HCT116 (cell line): ENCODE data around the gene TTYH2. TPM values are rescaled to one million over a fixed set of nuclear protein-coding genes. Genes with fewer than 3 reads are reported as not detected.

Source experiments
- ATAC-seq: fragments of 200-7000 bp; cut with Tn5 transposase; 2 replicates; pipeline ENCODE4 v1.9.1; 2020; ENCODE audit warnings: mild to moderate bottlenecking, moderate library complexity
- BruUV-seq: library from RNA; stranded (reverse); fragments of 400-500 nt; replicated peaks from 2 replicates; lab custom pipeline; 2021; lab: Mats Ljungman, UMichigan
- CTCF ChIA-PET: fragments of 300-600 bp; sonication (Branson Sonifier 250); formaldehyde crosslinking; loops from one replicate; lab custom pipeline; 2021; ENCODE audit warnings: antibody characterized with exemption; lab: Charles Lee
- POLR2A ChIA-PET: fragments of 300-600, 350-600 bp; sonication (Branson Sonifier 250); formaldehyde crosslinking; loops from one replicate; lab custom pipeline; 2021; ENCODE audit warnings: antibody characterized with exemption; lab: Charles Lee
- RAD21 ChIA-PET, 2 experiments: fragments of 300-600 bp; sonication (Branson Sonifier 250); formaldehyde crosslinking; loops; one replicate each; lab custom pipeline; 2023; ENCODE audit warnings: low total read pairs in 2 of 2; ENCODE audit not compliant: uncharacterized antibody in 2 of 2, unreplicated experiment in 2 of 2, low non-redundant PET in 1 of 2; lab: Charles Lee
- DNase-seq: peaks from one replicate; pipeline ENCODE4 v3.0.0-alpha.2; 2010; ENCODE audit warnings: low read depth, low spot score
- H2AFZ ChIP-seq: fragments of 200-600 bp; shearing (Covaris generic), sonication (generic); 2 replicates; pipeline ENCODE4 v1.6.1; 2017; ENCODE audit warnings: low read depth, mixed run types, mixed read lengths, antibody characterized with exemption, low read length; ENCODE audit not compliant: poor library complexity, severe bottlenecking
- H3K27ac ChIP-seq: 2 replicates; pipeline ENCODE4 v1.5.1; 2012; ENCODE audit warnings: low read depth, low read length
- H3K27me3 ChIP-seq: fragments of 200-600 bp; sonication (generic); 2 replicates; pipeline ENCODE4 v1.6.1; 2016; ENCODE audit warnings: mixed run types, low read length, mixed read lengths; ENCODE audit not compliant: insufficient read depth
- H3K36me3 ChIP-seq, 2 experiments: fragments of 200-500 bp in 1 of 2; fragments of 200-600 bp in 1 of 2; sonication (Bioruptor generic) in 1 of 2; sonication (generic) in 1 of 2; 2 replicates each; pipeline versions ENCODE4 v1.5.1 to v1.6.1; 2014 to 2016; ENCODE audit warnings: low read length in 2 of 2, inconsistent platforms in 1 of 2, mixed read lengths in 1 of 2, mixed run types in 1 of 2; ENCODE audit not compliant: insufficient read depth in 2 of 2, control insufficient read depth in 1 of 2
- H3K4me1 ChIP-seq, 2 experiments: fragments of 200-600 bp in 1 of 2; sonication (generic) in 1 of 2; 2 replicates each; pipeline versions ENCODE4 v1.5.1 to v1.6.1; 2012 to 2017; ENCODE audit warnings: low read length in 2 of 2, inconsistent platforms in 1 of 2, mild to moderate bottlenecking in 1 of 2, mixed read lengths in 1 of 2, mixed run types in 1 of 2, moderate library complexity in 1 of 2; ENCODE audit not compliant: insufficient read depth in 2 of 2, control insufficient read depth in 1 of 2
- H3K4me2 ChIP-seq: fragments of 200-600 bp; sonication (generic); 2 replicates; pipeline ENCODE4 v1.6.1; 2017; ENCODE audit warnings: mixed run types, low read length, mixed read lengths
- H3K4me3 ChIP-seq, 2 experiments: fragments of 200-600 bp in 1 of 2; sonication (generic) in 1 of 2; replicated peaks in 1 of 2; 2 replicates each; pipeline ENCODE4 v1.5.1; 2011 to 2016; ENCODE audit warnings: low read length in 2 of 2, control low read depth in 1 of 2, low read depth in 1 of 2, mild to moderate bottlenecking in 1 of 2, mixed read lengths in 1 of 2, mixed run types in 1 of 2
- H3K79me2 ChIP-seq: fragments of 200-600 bp; sonication (generic); 2 replicates; pipeline ENCODE4 v1.6.1; 2017; ENCODE audit warnings: mild to moderate bottlenecking, mixed run types, low read length, moderate library complexity, mixed read lengths; ENCODE audit not compliant: insufficient read depth
- H3K9ac ChIP-seq: fragments of 200-600 bp; sonication (generic); 2 replicates; pipeline ENCODE4 v1.6.1; 2016; ENCODE audit warnings: low read length, mixed read lengths
- H3K9me2 ChIP-seq: fragments of 200-600 bp; sonication (generic), shearing (Covaris generic); 2 replicates; pipeline ENCODE4 v1.6.1; 2017; ENCODE audit warnings: mixed run types, mild to moderate bottlenecking, moderate library complexity; ENCODE audit not compliant: insufficient read depth
- H3K9me3 ChIP-seq, 2 experiments: fragments of 200-500 bp in 1 of 2; fragments of 200-600 bp in 1 of 2; sonication (Bioruptor generic) in 1 of 2; sonication (generic) in 1 of 2; 2 replicates each; pipeline ENCODE4 v1.6.1; 2014 to 2017; ENCODE audit warnings: low read length in 2 of 2, mixed read lengths in 2 of 2, inconsistent platforms in 1 of 2, low read depth in 1 of 2, mild to moderate bottlenecking in 1 of 2, mixed run types in 1 of 2, moderate library complexity in 1 of 2; ENCODE audit not compliant: control insufficient read depth in 1 of 2, insufficient read depth in 1 of 2
- H4K20me1 ChIP-seq: fragments of 200-600 bp; sonication (generic), shearing (Covaris generic); 2 replicates; pipeline ENCODE4 v1.6.1; 2017; ENCODE audit warnings: mixed run types, mild to moderate bottlenecking, moderate library complexity; ENCODE audit not compliant: insufficient read depth
- ATF3 ChIP-seq: IDR thresholded peaks from 2 replicates; pipeline ENCODE4 v1.6.1; 2012
- CBX3 ChIP-seq: IDR thresholded peaks from 2 replicates; pipeline ENCODE4 v1.6.1; 2012; ENCODE audit warnings: low read depth
- CEBPB ChIP-seq: IDR thresholded peaks from 2 replicates; pipeline ENCODE4 v1.6.1; 2012; ENCODE audit warnings: low read depth
- CTCF ChIP-seq, 3 experiments: fragments of 200-600 bp in 1 of 3; sonication (generic) in 1 of 3; IDR thresholded peaks in 2 of 3; conservative IDR thresholded peaks in 1 of 3; 2 replicates each; pipeline ENCODE4 v1.5.1; 2012 to 2017; ENCODE audit warnings: low read depth in 2 of 3, low read length in 2 of 3, antibody characterized with exemption in 1 of 3, borderline replicate concordance in 1 of 3, control low read depth in 1 of 3, mild to moderate bottlenecking in 1 of 3, mixed read lengths in 1 of 3, mixed run types in 1 of 3, moderate library complexity in 1 of 3; ENCODE audit not compliant: insufficient read depth in 1 of 3
- EGR1 ChIP-seq: IDR thresholded peaks from 2 replicates; pipeline ENCODE4 v1.6.1; 2012; ENCODE audit warnings: low read depth
- EZH2 ChIP-seq: fragments of 200-600 bp; sonication (generic); IDR thresholded peaks from 2 replicates; pipeline ENCODE4 v1.6.1; 2017; ENCODE audit warnings: antibody characterized with exemption, mixed run types
- EZH2phosphoT487 ChIP-seq: fragments of 200-600 bp; IDR thresholded peaks from 2 replicates; pipeline ENCODE4 v1.6.1; 2018; ENCODE audit warnings: antibody characterized with exemption, borderline replicate concordance
- FOSL1 ChIP-seq: IDR thresholded peaks from 2 replicates; pipeline ENCODE4 v1.6.1; 2012; ENCODE audit warnings: low read depth
- MAX ChIP-seq: IDR thresholded peaks from 2 replicates; pipeline ENCODE4 v1.6.1; 2012
- POLR2A ChIP-seq: IDR thresholded peaks from 2 replicates; pipeline ENCODE4 v1.7.0; 2011; ENCODE audit warnings: borderline replicate concordance; ENCODE audit not compliant: insufficient read depth, insufficient read length; ENCODE audit errors: extremely low read depth
- POLR2AphosphoS5 ChIP-seq: IDR thresholded peaks from 2 replicates; pipeline ENCODE4 v1.6.1; 2011; ENCODE audit warnings: mild to moderate bottlenecking, low read depth, low read length, moderate library complexity
- RAD21 ChIP-seq: IDR thresholded peaks from 2 replicates; pipeline ENCODE4 v1.6.1; 2012; ENCODE audit warnings: low read depth, mild to moderate bottlenecking
- ZBTB33 ChIP-seq: IDR thresholded peaks from 2 replicates; pipeline ENCODE4 v1.6.1; 2011; ENCODE audit warnings: mild to moderate bottlenecking, low read length, moderate library complexity; ENCODE audit not compliant: insufficient replicate concordance; ENCODE audit errors: extremely low read depth
- ZFX ChIP-seq: fragments of 450-650 bp; IDR thresholded peaks from 2 replicates; pipeline ENCODE4 v1.6.1; 2017
- ZNF274 ChIP-seq: fragments of 200-500 bp; sonication (Bioruptor generic); IDR thresholded peaks from 2 replicates; pipeline ENCODE4 v1.6.1; 2014; ENCODE audit warnings: mild to moderate bottlenecking, low read depth, low read length, inconsistent platforms
- intact Hi-C: fragments of 100-400 bp; cut with micrococcal nuclease; formaldehyde crosslinking; loops from 2 replicates; pipeline ENCODE4 v1.10.0; 2022
- total RNA-seq: library from RNA; stranded (reverse); gene quantifications from one replicate; pipeline ENCODE4 v1.2.1, GENCODE V29; 2021; ENCODE audit not compliant: unreplicated experiment

Gene TTYH2
- total RNA-seq, 1 experiment from 2014 or later = 10.8 TPM

GRCh38 chr17:74267987-74268499 is 54.7 kb downstream of the TTYH2 start:
- Histone ChIP-seq H3K4me2 (no peak overlapping the region), H2AFZ (no peak overlapping the region), H3K9me2 (no peaks in the 10 kb centered on the region), H3K9ac (no peak overlapping the region), H3K27ac (no peak overlapping the region), H3K79me2 (no peaks in the 10 kb centered on the region), H3K36me3 (no peaks in the 10 kb centered on the region), H3K4me1 (no peaks in the 10 kb centered on the region), H3K9me3 (no peaks in the 10 kb centered on the region), H3K27me3 (no peaks in the 10 kb centered on the region), H4K20me1 (no peaks in the 10 kb centered on the region), H3K4me3 (no peak overlapping the region)
- intact Hi-C loops = no loop called here
- ATAC-seq (no peak), DNase-seq (no peak)
- ChIA-PET CTCF (no interaction called here), RAD21 (no interaction called here), POLR2A (no interaction called here)
- BruUV-seq = no TSS peak
- no peak for TF ChIP-seq EZH2
- no peak for TF ChIP-seq ATF3

GRCh38 chr17:74268558-74268957 is 55.2 kb downstream of the TTYH2 start:
- CTCF ChIA-PET = no interaction called here
- ATAC-seq = no peak

More at GRCh38 chr17:74268558-74268957, 55.2 kb downstream of the TTYH2 start:
- RAD21 ChIA-PET = no interaction called here
- H3K79me2 ChIP-seq = no peaks in the 10 kb centered on the region
- H3K4me3 ChIP-seq = no peak overlapping the region
- no peaks in the 10 kb centered on the region for H3K27me3 ChIP-seq
- no peaks in the 10 kb centered on the region for H3K9me3 ChIP-seq
- BruUV-seq = no TSS peak
- DNase-seq = no peak
- H3K4me1 ChIP-seq = no peaks in the 10 kb centered on the region
- H4K20me1 ChIP-seq = no peaks in the 10 kb centered on the region
- intact Hi-C loops = no loop called here
- H3K36me3 ChIP-seq = no peaks in the 10 kb centered on the region
- no peak overlapping the region for H3K27ac ChIP-seq
- no peak overlapping the region for H3K4me2 ChIP-seq
- no peak overlapping the region for H2AFZ ChIP-seq
- H3K9me2 ChIP-seq = no peaks in the 10 kb centered on the region
- no peak overlapping the region for H3K9ac ChIP-seq
- TF ChIP-seq CTCF (IDR thresholded peaks at IDR 0.05 in 2 of 3, conservative IDR thresholded peaks at IDR 0.05 in 1 of 3; ENCODE audit: borderline replicate concordance in 1 of 3, insufficient read depth in 1 of 3, low read depth in 2 of 3, low read length in 2 of 3) = no peak
- no peak for TF ChIP-seq EZH2phosphoT487
- no peak for TF ChIP-seq RAD21
- TF ChIP-seq ZBTB33 = no peak
- TF ChIP-seq CBX3 = no peak
- TF ChIP-seq ZFX = no peak
- TF ChIP-seq CEBPB = no peak
- no peak for TF ChIP-seq POLR2A
- no peak for TF ChIP-seq POLR2AphosphoS5
- TF ChIP-seq ZNF274 = no peak
- no peak for TF ChIP-seq MAX
- no peak for TF ChIP-seq EGR1
- TF ChIP-seq FOSL1 = no peak
- POLR2A ChIA-PET = no interaction called here
